HepG2 (cell line): ENCODE data around the gene SAP25. TPM values are rescaled to one million over a fixed set of nuclear protein-coding genes. Genes with fewer than 3 reads are reported as not detected.

Source experiments
- ARNTL ChIP-seq: sonication (generic); formaldehyde crosslinking; IDR thresholded peaks from 2 replicates; pipeline ENCODE4 v1.4.0; 2020; ENCODE audit warnings: mild to moderate bottlenecking, missing genetic modification reagents
- ASH2L ChIP-seq: fragments of 300-600, 200-600 bp; sonication (generic); IDR thresholded peaks from 2 replicates; pipeline ENCODE4 v1.7.0; 2017; ENCODE audit warnings: low read depth, mild to moderate bottlenecking, moderate library complexity, mixed read lengths, low read length; ENCODE audit not compliant: insufficient read length
- CREM ChIP-seq, 2 experiments: sonication (generic) in 1 of 2; formaldehyde crosslinking in 1 of 2; IDR thresholded peaks; 2 replicates each; pipeline versions ENCODE4 v1.4.0 to v1.6.1; 2016 to 2020; ENCODE audit warnings: antibody characterized with exemption in 1 of 2, mild to moderate bottlenecking in 1 of 2, missing genetic modification reagents in 1 of 2
- ETV5 ChIP-seq: IDR thresholded peaks from 2 replicates; pipeline ENCODE4 v1.6.1; 2018; ENCODE audit warnings: missing biosample characterization, missing genetic modification reagents, inconsistent platforms, borderline replicate concordance
- PCBP1 ChIP-seq: fragments of 200-400 bp; formaldehyde crosslinking; IDR thresholded peaks from 2 replicates; pipeline ENCODE4 v1.6.1; 2017; ENCODE audit warnings: mild to moderate bottlenecking, low read depth, low read length, borderline replicate concordance
- POLR2G ChIP-seq: fragments of 200-400 bp; formaldehyde crosslinking; IDR thresholded peaks from 2 replicates; pipeline ENCODE4 v1.6.1; 2018; ENCODE audit warnings: mild to moderate bottlenecking, low read depth, low read length, moderate library complexity
- RAD51 ChIP-seq: fragments of 450-650 bp; IDR thresholded peaks from 2 replicates; pipeline ENCODE4 v1.6.1; 2016; ENCODE audit warnings: borderline replicate concordance
- RBM39 ChIP-seq: fragments of 200-400 bp; formaldehyde crosslinking; IDR thresholded peaks from one replicate; pipeline ENCODE4 v1.6.1; 2018; ENCODE audit warnings: antibody characterized with exemption, mild to moderate bottlenecking, low read depth, low read length; ENCODE audit not compliant: poor library complexity, severe bottlenecking
- SATB2 ChIP-seq: sonication (generic); formaldehyde crosslinking; IDR thresholded peaks from 2 replicates; pipeline ENCODE4 v1.5.0; 2020; ENCODE audit warnings: missing genetic modification reagents
- SMAD3 ChIP-seq: sonication (generic); formaldehyde crosslinking; IDR thresholded peaks from 2 replicates; pipeline ENCODE4 v1.4.0; 2020; ENCODE audit warnings: missing genetic modification reagents
- U2AF1 ChIP-seq: fragments of 200-400 bp; formaldehyde crosslinking; optimal IDR thresholded peaks from 2 replicates; pipeline ENCODE3; 2017; ENCODE audit warnings: mild to moderate bottlenecking, low read depth, low read length
- YEATS2 ChIP-seq: sonication (generic); formaldehyde crosslinking; IDR thresholded peaks from 2 replicates; pipeline ENCODE4 v1.4.0; 2020; ENCODE audit warnings: missing genetic modification reagents, borderline replicate concordance
- ZC3H4 ChIP-seq: sonication (generic); formaldehyde crosslinking; IDR thresholded peaks from 2 replicates; pipeline ENCODE4 v1.4.0; 2020; ENCODE audit warnings: missing genetic modification reagents, borderline replicate concordance
- ZFP36L1 ChIP-seq: sonication (generic); formaldehyde crosslinking; IDR thresholded peaks from 2 replicates; pipeline ENCODE4 v1.8.0; 2022; ENCODE audit warnings: mild to moderate bottlenecking, missing genetic modification reagents, moderate library complexity
- ZFP36L2 ChIP-seq: sonication (generic); formaldehyde crosslinking; IDR thresholded peaks from 2 replicates; pipeline ENCODE4 v1.4.0; 2020; ENCODE audit warnings: missing genetic modification reagents
- ZNF234 ChIP-seq: sonication (generic); formaldehyde crosslinking; conservative IDR thresholded peaks from 2 replicates; pipeline ENCODE4 v1.5.1; 2020; ENCODE audit warnings: mild to moderate bottlenecking, missing genetic modification reagents
- ZNF737 ChIP-seq: sonication (generic); formaldehyde crosslinking; IDR thresholded peaks from 2 replicates; pipeline ENCODE4 v1.5.0; 2020; ENCODE audit warnings: missing genetic modification reagents, mild to moderate bottlenecking, borderline replicate concordance
- ZNF749 ChIP-seq: sonication (generic); formaldehyde crosslinking; IDR thresholded peaks from 2 replicates; pipeline ENCODE4 v1.8.0; 2022; ENCODE audit warnings: mild to moderate bottlenecking, missing genetic modification reagents, moderate library complexity, borderline replicate concordance
- polyA plus RNA-seq, 8 experiments: library from polyadenylated mRNA; depleted of rRNA in 3 of 8; stranded (reverse) in 7 of 8; unstranded in 1 of 8; fragments of >200 nt; fragmentation: Illumina TruSeq in 4 of 8; extraction: Trizol in 4 of 8; gene quantifications; 2 replicates each; pipeline versions ENCODE4 v1.2.1 to v1.2.3, GENCODE V29; 2011 to 2016; ENCODE audit warnings: low read depth in 4 of 8, missing spikeins in 1 of 8, mixed read lengths in 1 of 8; ENCODE audit not compliant: insufficient read depth in 1 of 8
- total RNA-seq, 5 experiments: library from RNA; depleted of rRNA; stranded (reverse); fragments of >200 nt; fragmentation: Illumina TruSeq; extraction: Trizol; gene quantifications; 2 replicates each; pipeline ENCODE4 v1.2.3, GENCODE V29; 2016; ENCODE audit warnings: low read depth in 1 of 5
- TF ChIP-seq, protein P1 (sequence below): IDR thresholded peaks from 2 replicates; pipeline ENCODE4 v1.6.1; 2016; ENCODE audit warnings: mild to moderate bottlenecking
- TF ChIP-seq, protein P2 (sequence below): sonication (generic); formaldehyde crosslinking; IDR thresholded peaks from 2 replicates; pipeline ENCODE4 v1.5.0; 2020; ENCODE audit warnings: mild to moderate bottlenecking, missing genetic modification reagents
- TF ChIP-seq, protein P3 (sequence below): IDR thresholded peaks from 2 replicates; pipeline ENCODE4 v1.6.1; 2012; ENCODE audit warnings: inconsistent platforms
- TF ChIP-seq, protein P4 (sequence below): IDR thresholded peaks from 2 replicates; pipeline ENCODE4 v1.6.1; 2016
- TF ChIP-seq, protein P5 (sequence below): sonication (generic); formaldehyde crosslinking; IDR thresholded peaks from 2 replicates; pipeline ENCODE4 v1.9.0; 2022; ENCODE audit warnings: missing genetic modification reagents, mild to moderate bottlenecking, borderline replicate concordance

SAP25 gene
- total and polyA plus RNA-seq, 2 of the 13 experiments (the other 11 are each of a cell fraction or from before 2014, with no cell fraction given), result 0.15 to 0.20 TPM

DNA sequence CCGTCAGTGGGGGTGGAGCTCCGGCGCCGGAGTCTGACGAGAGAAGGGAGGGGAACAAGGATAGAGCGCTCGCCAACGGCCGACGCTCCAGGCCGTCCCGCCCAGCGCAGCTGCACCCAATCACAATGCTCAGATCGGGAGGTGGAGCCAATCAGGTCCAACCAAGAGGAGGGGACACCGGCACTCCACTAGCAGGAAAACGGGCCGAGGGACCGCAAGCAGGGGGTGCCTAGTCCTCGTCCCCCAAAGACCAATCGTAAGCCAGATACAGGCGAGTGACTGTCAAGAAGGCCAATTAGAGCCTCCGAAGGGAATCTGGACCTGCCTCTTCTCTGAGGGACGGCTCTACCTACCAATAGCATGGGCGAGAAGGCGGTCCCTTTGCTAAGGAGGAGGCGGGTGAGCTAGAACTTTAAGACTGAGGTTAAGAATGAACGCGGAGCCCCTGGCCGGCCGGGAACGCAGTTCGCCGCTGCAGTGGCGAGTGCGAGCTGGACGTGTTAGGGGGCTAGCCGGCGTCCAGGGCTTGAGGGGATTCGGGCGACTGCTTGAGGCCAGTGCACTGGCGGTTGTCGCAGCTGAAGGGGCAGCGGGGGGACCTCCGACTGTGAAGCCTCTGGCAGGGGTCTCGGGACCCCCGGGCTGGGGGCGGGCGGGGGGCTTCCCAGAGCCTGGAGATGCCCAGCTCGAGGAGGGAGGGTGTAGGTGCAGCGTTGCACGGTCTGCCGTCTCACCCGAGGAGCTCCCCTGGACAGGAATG, 12.7 kb upstream of the SAP25 start, which contains the start of gene FBXO24 (continued):
- no peak for TF ChIP-seq ETV5 (CRISPR knock-in tag)
- no peak for TF ChIP-seq ZNF234 (CRISPR knock-in tag)
- no peak for TF ChIP-seq ARNTL (CRISPR knock-in tag)
- TF ChIP-seq ZNF737 (CRISPR knock-in tag), result no peak
- TF ChIP-seq ZFP36L1 (CRISPR knock-in tag), result no peak
- no peak for TF ChIP-seq ZC3H4
- TF ChIP-seq SMAD3 (CRISPR knock-in tag), result no peak; the same call in 1 of the 2 replicates
- no peak for TF ChIP-seq U2AF1
- TF ChIP-seq, protein P1, sequence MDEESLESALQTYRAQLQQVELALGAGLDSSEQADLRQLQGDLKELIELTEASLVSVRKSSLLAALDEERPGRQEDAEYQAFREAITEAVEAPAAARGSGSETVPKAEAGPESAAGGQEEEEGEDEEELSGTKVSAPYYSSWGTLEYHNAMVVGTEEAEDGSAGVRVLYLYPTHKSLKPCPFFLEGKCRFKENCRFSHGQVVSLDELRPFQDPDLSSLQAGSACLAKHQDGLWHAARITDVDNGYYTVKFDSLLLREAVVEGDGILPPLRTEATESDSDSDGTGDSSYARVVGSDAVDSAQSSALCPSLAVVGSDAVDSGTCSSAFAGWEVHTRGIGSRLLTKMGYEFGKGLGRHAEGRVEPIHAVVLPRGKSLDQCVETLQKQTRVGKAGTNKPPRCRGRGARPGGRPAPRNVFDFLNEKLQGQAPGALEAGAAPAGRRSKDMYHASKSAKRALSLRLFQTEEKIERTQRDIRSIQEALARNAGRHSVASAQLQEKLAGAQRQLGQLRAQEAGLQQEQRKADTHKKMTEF (CRISPR knock-in tag), result peak; percentile 62
- TF ChIP-seq RAD51, result no peak
- peak; percentile 40; the same call in 1 of the 2 replicates for TF ChIP-seq YEATS2 (CRISPR knock-in tag)
- peak; percentile 40 for TF ChIP-seq ASH2L
- TF ChIP-seq PCBP1, result 0 out of 2 replicates have a peak, but pooled peaks have one; percentile 38
- TF ChIP-seq POLR2G, result peak; percentile 23
- TF ChIP-seq, protein P2, sequence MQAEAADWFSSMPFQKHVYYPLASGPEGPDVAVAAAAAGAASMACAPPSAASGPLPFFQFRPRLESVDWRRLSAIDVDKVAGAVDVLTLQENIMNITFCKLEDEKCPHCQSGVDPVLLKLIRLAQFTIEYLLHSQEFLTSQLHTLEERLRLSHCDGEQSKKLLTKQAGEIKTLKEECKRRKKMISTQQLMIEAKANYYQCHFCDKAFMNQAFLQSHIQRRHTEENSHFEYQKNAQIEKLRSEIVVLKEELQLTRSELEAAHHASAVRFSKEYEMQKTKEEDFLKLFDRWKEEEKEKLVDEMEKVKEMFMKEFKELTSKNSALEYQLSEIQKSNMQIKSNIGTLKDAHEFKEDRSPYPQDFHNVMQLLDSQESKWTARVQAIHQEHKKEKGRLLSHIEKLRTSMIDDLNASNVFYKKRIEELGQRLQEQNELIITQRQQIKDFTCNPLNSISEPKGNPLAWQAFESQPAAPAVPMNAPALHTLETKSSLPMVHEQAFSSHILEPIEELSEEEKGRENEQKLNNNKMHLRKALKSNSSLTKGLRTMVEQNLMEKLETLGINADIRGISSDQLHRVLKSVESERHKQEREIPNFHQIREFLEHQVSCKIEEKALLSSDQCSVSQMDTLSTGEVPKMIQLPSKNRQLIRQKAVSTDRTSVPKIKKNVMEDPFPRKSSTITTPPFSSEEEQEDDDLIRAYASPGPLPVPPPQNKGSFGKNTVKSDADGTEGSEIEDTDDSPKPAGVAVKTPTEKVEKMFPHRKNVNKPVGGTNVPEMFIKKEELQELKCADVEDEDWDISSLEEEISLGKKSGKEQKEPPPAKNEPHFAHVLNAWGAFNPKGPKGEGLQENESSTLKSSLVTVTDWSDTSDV (CRISPR knock-in tag), result no peak
- no peak for TF ChIP-seq ZFP36L2
- TF ChIP-seq, protein P3, sequence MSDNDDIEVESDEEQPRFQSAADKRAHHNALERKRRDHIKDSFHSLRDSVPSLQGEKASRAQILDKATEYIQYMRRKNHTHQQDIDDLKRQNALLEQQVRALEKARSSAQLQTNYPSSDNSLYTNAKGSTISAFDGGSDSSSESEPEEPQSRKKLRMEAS, result 0 out of 2 replicates have a peak, but pooled peaks have one; percentile 28
- peak; percentile 81 for TF ChIP-seq CREM (IDR thresholded peaks at IDR 0.05)
- TF ChIP-seq CREM (CRISPR knock-in tag; IDR thresholded peaks at IDR 0.05), result no peak
- no peak for TF ChIP-seq SATB2 (CRISPR knock-in tag)
- TF ChIP-seq, protein P4, sequence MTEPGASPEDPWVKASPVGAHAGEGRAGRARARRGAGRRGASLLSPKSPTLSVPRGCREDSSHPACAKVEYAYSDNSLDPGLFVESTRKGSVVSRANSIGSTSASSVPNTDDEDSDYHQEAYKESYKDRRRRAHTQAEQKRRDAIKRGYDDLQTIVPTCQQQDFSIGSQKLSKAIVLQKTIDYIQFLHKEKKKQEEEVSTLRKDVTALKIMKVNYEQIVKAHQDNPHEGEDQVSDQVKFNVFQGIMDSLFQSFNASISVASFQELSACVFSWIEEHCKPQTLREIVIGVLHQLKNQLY (CRISPR knock-in tag), result no peak
- TF ChIP-seq, protein P5, sequence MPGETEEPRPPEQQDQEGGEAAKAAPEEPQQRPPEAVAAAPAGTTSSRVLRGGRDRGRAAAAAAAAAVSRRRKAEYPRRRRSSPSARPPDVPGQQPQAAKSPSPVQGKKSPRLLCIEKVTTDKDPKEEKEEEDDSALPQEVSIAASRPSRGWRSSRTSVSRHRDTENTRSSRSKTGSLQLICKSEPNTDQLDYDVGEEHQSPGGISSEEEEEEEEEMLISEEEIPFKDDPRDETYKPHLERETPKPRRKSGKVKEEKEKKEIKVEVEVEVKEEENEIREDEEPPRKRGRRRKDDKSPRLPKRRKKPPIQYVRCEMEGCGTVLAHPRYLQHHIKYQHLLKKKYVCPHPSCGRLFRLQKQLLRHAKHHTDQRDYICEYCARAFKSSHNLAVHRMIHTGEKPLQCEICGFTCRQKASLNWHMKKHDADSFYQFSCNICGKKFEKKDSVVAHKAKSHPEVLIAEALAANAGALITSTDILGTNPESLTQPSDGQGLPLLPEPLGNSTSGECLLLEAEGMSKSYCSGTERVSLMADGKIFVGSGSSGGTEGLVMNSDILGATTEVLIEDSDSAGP (CRISPR knock-in tag), result peak; percentile 50; the same call in 1 of the 2 replicates
- TF ChIP-seq ZNF749 (CRISPR knock-in tag), result no peak
- TF ChIP-seq RBM39, result peak; percentile 35
